ENCODE results near the gene MAN1A1.
A peak's percentile ranks its signal among the peaks of the same experiment; 100 is the strongest.
"Not testable (repeated sequence)": the region's sequence is repeated elsewhere in the genome, so short reads cannot be mapped to it uniquely, and the experiment has no call there.

MAN1A1 gene

DNA sequence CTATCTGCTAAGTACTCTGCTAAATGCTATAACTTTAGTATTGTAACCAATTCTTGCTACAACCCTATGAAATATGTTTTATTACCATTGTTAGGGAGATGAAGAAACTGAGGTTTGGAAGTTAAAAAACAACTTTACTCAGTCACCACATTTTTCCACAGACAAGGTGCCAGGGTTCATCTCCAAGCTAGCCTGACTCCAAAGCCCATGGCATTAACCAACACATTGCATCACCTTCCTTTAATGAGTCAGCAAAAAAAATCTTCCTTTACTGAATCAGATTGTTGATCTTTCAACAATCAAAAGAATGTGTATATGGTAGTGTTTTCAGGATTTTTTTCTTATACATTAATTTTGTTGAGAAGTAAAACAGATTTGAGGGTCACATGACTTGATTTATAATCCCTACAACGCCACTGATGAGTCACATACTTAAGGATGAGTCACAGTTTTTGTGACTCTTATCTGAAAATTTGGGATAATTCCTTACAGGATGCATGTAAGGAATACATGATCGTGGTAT lies 41.5 kb downstream of the MAN1A1 start:
- DNase-seq (ENCODE audit: insufficient read length, low spot score) = no peak

DNA sequence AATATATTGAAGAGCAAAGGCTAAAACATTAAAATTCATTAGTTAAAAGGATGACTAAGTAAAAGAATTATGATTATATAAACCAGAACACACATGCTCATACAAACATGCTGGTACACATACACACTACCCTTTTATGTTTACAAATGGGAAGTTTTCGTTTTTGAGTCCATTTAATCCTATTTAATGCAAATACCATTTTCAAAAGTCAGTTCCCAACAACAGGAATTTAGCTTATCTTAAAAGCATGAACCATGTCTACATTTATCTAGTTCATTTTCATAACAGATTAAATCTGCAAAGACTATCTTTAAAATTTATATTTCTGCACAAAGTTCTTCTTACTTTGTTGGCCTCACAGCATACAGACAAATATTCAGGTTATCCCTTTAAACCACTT lies 42.5 kb downstream of the MAN1A1 start:
- DNase-seq (ENCODE audit: insufficient read length, low spot score) (no peak), FAIRE-seq (no peak)

More for the DNA sequence above, 41.5 kb downstream of the MAN1A1 start:
- peak; percentile 58 for FAIRE-seq

DNA sequence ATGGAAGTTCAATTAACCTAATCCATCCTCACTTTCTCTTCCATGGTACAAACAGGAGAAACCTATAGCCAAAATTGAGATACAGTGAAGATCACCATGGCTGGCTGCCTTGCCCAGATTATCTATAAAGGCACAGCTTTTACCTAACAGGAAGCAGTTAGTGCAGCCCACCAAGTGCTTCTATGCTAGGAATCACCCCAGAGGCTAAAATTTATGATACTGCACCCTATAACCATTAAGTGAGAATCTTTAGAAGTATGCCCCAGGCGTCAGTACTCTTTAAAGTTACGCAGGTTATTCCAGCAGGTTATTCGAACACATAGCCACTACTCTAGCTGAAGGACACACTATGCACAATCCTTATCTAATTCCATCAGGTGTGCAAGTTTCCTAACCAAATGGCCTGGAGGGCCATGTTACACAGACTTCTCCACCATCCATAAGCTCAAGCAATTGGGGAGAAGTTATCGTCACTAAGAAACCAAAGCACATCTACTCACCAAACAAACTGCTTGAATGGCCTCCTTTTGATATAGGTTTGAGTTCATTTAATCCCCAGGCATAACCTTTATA lies 43.1 kb downstream of the MAN1A1 start:
- DNase-seq (ENCODE audit: insufficient read length, low spot score) (no peak), FAIRE-seq (peak; percentile 18)

DNA sequence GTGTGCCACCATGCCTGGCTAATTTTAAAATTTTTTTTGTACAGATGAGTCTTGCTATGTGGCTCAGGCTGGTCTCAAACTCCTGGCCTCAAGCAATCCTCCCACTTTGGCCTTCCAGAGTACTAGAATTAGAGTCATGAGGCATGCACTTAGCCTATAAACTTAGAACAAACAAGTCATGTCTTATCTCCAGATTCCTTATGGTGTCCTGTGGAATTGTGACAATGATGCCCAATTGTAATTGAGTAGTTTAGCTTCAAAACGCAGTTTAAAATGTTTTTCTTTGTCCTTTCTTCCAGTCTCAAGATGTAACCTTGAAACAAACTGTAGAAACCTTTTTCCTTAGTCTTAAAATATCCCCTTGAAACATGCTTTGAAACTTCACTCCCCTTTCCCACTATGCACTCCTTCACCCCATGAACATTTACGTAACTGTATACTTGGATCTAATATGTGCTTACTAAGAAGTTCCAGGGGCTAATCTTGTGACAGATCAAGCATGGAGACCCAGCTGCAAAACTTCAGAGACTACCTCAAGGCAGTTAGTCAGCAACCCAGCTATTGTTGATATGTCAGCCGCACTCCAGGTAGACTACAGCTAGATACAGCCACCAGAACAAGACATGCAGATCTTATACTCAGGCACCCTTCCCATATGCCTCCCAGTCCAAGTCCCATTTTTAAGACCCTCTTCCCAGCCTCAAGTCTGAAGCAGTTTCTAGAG lies 46.2 kb downstream of the MAN1A1 start:
- FAIRE-seq (no peak), DNase-seq (ENCODE audit: insufficient read length, low spot score) (no peak)

DNA sequence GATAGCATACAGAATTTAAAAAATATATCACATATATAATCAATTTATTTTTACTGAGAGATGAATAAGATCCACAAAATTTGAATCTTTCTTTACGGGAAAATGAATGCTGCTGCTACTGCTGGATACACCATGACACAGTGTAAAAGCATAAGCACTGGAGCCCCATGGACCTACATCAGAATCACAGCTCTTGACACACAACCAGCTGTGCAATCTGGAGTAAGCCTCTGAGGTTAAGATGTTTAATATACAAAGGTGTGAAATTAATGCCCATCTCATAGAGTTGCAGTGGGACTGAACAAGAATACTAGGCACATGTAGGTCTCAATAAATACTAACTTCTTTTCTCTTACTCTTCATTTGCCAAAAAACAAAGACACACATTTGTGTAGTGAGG lies 48.1 kb downstream of the MAN1A1 start:
- FAIRE-seq = no peak

DNA sequence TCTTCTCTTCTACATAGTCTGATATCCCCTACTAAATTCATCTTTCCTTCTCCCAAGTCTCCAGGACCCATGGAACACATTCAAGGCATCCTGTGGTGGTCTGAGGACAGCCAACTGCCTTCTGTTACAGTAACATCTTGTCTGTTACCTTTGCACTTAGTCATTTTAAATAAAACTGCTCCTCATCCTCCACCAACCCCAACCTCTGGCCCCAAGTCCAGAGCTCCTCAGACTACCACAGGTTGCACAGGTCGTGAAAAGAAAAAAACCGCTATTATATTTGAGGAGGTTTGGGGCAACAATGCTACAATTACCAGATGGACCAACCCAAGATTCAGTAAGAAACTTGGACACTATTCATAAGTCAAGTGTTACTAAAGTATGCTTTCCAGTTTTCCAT lies 49.9 kb downstream of the MAN1A1 start:
- DNase-seq (ENCODE audit: insufficient read length, low spot score) (no peak), FAIRE-seq (no peak)

More for the DNA sequence above, 48.1 kb downstream of the MAN1A1 start:
- DNase-seq (ENCODE audit: insufficient read length, low spot score) = no peak

DNA sequence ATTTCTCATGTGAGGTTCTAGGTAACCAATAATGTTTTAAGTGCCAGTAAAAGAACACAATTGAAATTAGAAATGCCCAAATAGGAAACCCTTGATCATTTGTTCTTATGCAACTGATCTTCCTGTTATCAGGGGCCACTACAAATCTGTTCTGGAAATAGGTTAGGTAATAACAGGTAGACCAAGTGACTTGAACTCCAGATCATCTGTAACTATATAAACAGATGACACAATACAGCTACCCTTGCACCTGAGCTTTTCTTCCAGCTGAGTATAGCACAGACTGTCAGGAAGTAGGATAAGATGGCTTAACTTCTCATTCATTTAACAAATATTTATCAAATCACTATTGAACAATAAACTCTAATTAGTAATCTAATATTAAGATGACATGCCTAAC lies 52.5 kb downstream of the MAN1A1 start:
- DNase-seq (ENCODE audit: insufficient read length, low spot score) (no peak), FAIRE-seq (peak; percentile 51)

DNA sequence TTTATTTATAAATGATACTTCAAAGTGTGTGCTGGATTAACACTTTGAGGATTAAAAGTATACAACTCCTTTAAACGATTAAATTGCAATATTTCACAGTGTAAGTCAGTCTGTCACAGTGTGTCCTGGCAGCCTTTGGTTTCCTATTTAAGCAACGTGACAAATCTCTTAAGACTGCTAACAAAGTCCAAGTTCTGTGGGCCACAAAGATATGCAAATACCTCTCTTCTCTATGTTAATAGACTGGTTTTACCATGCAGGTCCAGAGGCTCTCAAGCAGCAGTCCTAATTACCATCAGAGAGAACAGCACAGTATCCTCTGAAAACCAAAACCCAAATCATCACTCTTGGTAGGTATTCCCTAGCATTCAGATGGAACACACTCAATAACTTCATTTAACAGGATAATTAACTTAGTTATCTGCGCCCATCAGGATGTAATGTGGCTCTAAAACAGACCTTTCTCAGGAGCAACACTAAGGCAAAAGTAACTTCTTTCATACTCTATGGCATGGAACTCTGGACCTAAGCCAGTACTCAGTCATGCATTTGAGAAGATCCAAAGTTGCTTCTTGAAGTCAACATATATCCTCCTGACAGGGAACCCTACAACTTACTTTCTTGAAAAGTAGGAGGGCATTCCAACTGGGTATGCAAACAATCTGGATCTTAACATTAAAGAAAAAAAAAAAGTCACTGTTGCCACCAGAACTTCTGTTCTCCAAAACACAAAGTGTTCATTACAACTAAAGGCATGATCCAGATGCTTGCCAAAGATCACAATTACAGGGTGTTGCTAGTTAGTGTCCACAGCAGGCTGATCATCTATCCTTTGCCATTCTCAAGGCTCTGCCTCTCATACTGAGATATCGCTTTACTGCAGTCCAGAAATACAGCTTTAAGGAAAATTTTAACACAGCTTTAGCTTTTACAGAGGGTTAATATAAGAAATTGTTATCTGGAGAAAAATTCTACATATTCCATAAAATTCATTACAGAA lies 53.2 kb downstream of the MAN1A1 start:
- DNase-seq (ENCODE audit: insufficient read length, low spot score) (no peak), FAIRE-seq (peak; percentile 60)

DNA sequence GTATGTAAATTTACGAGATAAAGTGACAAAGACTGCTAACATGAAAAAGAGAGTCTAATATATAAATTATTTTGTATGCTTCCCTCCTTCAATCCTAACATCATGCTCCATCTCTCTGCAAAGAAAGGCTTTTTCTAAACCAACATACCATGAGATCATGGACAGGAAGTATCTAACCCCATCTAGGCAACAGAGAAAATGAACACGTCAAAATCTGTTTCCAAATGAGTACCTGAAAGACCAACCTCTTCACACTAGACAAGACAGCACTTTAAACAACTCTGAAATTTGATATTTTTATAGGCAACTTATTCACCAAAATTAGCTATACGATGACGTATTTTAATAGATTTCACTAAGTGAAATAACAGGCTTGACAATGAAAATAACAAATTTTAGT lies 54.6 kb downstream of the MAN1A1 start:
- FAIRE-seq = no peak
- DNase-seq (ENCODE audit: insufficient read length, low spot score) = no peak

DNA sequence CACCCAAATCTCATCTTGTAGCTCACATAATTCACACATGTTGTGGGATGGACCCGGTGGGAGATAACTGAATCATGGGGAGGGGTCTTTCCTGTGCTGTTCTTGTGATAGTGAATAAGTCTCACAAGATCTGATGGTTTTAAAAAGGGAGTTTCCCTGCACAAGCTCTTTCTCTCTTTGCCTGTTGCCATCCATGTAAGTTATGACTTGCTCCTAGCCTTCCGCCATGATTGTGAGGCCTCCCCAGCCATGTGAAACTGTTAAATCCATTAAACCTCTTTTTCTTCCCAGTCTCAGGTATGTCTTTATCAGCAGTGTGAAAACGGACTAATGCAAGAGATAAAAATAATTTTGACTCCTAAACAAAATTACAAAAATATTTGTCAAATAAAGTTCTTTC lies 58.5 kb downstream of the MAN1A1 start:
- not testable (repeated sequence) for DNase-seq (ENCODE audit: insufficient read length, low spot score); FAIRE-seq

DNA sequence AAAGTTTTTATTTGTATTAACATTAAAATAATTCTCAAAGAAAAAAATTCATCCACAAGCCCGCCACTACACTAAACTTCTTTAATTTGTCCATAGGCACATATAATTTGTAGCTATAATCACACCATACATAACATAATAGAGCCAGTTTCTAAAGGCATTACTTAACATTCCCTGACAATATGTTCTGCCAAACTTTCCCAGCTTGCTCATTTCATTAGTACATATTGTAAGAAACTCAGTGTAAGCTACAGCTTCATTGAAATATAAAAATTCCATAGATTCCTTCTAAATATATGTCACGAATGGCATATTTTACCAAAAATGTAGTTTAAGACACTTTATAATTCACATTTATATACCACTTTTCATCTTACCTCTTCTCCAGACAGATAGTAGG lies 59.3 kb downstream of the MAN1A1 start:
- FAIRE-seq = peak; percentile 28
- DNase-seq (ENCODE audit: insufficient read length, low spot score) = no peak

DNA sequence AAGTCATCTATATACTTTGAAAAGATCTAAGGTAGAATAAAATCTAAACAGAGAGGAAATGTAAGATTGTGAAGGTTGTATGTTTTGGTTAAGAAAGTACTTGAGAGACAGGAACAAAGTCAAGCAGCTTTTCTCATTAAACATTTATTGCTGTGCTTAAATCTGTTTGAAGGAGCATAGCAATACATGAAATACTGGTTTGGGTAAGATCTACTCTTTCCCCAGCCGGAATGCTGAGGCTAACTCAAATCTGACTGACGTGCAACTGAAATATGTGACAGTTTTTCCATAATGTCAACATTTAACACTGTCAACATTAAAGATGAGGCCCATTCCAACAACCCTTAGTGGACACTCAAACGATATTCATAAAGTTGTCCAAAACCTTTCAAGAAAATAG lies 59.9 kb downstream of the MAN1A1 start:
- FAIRE-seq = peak; percentile 65

DNA sequence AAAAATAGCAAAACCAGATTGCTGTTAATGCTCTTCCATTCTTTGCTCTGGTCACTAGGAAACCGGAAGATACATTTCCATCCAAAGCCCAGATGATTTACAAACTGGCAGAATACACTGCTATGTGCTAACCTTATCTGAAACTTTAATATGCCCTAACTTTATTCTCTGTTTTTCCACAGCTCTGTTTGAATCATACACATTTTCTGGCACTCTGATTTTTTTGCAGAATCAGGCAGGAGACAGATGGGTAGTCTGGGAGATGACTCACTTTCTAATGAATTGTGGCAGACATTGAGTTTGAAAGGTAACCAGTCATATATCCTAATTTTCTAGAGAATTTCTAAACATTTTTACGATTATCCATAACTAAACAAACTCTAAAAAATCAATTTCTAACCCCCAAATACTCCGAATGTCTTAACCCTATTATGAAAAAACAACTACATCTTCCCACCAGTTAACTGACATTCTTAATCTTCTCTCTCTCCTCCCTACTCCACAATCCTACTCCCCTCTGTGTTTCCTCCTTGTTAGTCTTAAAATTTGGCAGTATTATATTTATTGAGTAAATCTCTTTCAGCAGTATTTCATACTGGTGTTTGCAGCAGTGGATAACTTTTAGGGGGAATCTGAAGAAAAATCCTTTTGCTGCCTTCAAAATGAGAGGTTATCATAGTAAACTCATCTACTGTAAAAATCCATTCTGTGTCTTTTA lies 63.5 kb downstream of the MAN1A1 start:
- DNase-seq (ENCODE audit: insufficient read length, low spot score) (no peak), FAIRE-seq (no peak)

More for the DNA sequence above, 59.9 kb downstream of the MAN1A1 start:
- no peak for DNase-seq (ENCODE audit: insufficient read length, low spot score)

DNA sequence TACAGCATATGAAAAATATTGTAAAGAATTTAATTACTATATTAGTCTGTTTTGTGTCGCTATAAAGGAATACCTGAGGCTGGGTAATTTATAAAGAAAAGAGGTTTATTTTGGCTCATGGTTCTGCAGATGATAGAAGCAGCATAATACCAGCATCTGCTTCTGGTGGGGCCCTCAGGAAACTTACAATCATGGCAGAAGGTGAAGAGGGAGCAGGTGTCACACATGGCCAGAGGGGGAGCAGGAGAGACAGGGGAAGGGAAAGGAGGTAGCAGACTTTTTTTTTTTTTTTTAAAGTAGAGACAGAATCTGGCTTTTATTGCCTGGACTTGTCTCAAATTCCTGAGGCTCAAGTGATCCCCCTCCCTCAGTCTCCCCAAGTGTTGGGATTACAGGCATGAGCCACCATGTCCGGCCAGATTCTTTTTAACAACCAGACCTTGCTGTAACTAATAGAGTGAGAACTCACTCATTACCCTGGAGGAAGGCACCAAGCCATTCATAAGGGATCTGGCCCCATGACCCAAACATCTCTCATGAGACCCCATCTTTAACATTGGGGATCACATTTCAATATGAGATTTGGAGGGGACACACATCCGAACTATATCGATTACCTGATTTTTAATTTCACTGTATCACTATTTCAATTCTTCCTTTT lies 64.6 kb downstream of the MAN1A1 start:
- FAIRE-seq (no peak), DNase-seq (ENCODE audit: insufficient read length, low spot score) (no peak)

DNA sequence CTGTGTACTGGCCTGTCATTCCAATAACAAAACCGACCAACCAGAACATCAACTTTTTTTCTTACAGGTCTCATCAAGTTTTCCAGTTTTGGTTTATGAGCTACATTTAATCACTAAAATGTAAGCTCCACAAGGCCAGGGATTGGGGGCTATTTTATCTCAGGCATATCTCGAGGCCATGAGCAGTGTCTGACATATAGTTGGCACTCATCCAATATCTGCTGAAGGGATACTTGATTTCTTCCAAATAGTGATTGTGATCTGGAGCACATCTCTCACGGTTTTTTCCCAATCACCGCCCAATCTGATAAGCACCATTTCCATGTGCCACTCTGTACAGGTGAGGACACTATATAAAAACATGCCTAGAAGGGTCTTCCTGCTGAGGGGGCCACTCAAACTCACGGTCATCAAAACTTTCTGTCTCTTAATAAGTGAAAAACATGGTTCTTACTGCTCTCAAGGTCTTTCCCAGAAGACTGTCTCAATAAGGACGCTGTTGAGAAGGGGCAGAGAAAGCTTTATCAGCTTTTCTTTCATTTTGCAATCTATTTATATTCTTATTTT lies 65.5 kb downstream of the MAN1A1 start:
- DNase-seq (ENCODE audit: insufficient read length, low spot score) (no peak), FAIRE-seq (no peak)

DNA sequence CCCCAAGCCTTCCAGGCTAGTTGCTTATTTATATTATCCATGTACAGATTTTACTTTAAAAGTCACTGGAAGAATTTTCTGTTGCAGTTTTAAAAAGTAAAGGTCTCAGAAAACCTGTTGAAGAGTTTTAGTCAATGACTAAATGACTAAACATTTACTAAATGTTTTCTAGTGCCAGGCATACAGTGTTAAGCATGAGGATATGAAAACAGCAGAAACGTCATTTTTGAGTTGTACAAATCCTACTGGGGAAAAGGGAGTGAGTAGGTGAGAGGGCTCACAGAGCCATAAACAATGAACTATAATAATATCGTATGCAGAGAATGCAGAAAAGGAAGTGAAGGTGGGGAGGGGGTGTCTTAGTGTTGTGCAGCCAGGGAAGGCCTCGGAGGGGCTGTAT lies 66.3 kb downstream of the MAN1A1 start:
- no peak for DNase-seq (ENCODE audit: insufficient read length, low spot score)
- no peak for FAIRE-seq

DNA sequence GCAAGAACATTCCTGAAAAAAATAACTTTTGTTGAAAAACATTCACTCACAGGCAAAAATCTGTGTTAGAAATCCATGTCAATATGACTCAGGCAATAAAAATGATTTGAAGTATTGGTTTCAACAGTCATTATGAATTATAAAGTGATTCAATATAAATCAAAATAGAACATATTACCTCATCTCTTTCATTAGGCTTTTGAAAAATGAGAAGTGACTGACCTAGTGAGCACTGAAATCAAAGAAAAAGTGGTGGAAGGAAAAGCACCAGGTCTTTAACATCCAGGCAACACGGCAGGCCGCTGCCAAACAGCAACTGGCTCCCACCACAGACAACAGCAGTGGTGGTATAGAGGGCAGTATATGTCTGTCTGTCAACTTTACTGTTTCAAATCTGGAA lies 68.9 kb downstream of the MAN1A1 start:
- FAIRE-seq = no peak

DNA sequence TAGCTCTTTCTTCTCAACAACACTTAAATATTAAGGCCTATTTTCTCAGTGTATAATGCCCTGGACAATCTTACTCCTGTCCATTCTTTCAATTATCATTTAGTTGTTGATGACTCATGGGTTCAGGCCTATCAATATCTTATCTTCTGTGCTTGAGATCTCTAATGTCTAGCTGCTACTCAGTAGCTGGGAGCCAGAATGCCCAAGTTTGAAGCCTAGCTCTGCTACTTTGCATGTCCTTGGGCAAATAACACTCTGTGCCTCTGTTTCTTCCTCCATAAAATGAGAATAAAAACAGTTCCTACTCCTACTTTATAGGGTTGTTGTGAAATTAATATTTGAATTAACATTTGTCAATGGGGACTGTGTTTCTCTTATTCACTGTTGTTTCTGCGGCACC lies 69.5 kb downstream of the MAN1A1 start:
- DNase-seq (ENCODE audit: insufficient read length, low spot score) = no peak
- FAIRE-seq = no peak

More for the DNA sequence above, 68.9 kb downstream of the MAN1A1 start:
- DNase-seq (ENCODE audit: insufficient read length, low spot score) = no peak

DNA sequence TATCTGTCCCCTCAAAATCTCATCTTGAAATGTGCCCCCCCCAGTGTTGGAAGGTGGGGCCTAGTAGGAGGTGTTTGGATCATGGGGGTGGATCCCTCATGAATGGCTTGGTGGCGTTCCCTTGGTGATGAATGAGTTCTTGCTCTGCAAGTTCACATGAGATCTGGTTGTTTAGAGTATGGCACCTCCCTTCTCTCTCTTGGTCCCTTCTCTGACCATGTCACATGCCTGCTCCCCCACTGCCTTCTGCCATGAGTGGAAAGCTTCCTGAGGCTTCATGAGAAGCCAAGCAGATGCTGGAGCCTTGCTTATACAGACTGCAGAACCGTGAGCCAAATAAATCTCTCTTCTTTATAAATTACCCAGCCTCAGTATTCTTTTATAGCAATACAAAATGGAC lies 70.9 kb downstream of the MAN1A1 start:
- FAIRE-seq = no peak

DNA sequence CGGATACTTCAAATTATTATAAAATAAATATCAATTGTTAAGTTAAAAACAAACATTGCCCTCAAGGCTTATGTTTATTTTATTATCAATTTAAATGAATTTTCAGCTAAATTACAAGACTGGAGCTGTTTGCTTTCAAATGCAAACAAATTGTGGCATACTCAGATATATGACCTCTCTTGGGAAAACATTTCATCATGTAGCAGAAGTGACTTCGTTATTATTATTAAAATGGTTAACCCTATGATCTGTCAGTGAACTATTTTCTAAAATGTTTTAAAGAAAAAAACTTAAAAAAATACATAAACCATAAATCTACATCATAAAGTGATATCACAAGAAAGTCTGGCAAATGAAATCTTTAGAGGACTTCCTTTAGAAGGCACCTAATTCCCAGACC lies 72.5 kb downstream of the MAN1A1 start:
- no peak for DNase-seq (ENCODE audit: insufficient read length, low spot score)
- no peak for FAIRE-seq

More for the DNA sequence above, 70.9 kb downstream of the MAN1A1 start:
- DNase-seq (ENCODE audit: insufficient read length, low spot score) = no peak

Measured in GM19239 (cell line).